GM08714 (cell line): Measurements from ENCODE around the gene USP16.

Experiments
- H3K4me3 ChIP-seq: fragments of 200-500 bp; sonication (Bioruptor generic); 2 replicates; pipeline ENCODE4 v1.5.1; 2014; ENCODE audit warnings: mild to moderate bottlenecking, low read length, inconsistent platforms
- ZNF274 ChIP-seq: IDR thresholded peaks from 2 replicates; pipeline ENCODE4 v1.6.1; 2012; ENCODE audit warnings: mild to moderate bottlenecking, low read depth, low read length

The USP16 gene

DNA sequence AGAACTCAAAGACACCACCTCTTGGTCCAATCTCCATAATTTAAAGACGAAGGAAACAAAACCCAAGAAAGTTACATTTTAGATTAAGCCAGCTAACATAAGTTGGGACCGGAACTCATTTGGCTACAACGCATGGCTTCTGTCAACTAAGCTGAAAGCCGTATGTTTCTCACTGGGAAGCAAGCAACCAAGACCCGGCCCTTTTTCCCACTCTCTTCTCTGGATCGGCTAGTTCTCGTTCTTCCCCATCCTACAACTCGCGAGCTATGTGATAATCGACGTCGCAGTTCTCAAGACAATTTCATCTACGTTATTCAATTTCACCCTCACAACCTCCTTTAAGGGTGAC lies 48.4 kb downstream of the USP16 start:
- peak overlapping the region; percentile 98 for H3K4me3 ChIP-seq
- TF ChIP-seq ZNF274: no peak

- H3K4me3 ChIP-seq: peak within 1 kb of the TSS; percentile 98
- no peak for TF ChIP-seq ZNF274
Measured at GRCh38 chr21:29073222-29074006, 48.9 kb downstream of the USP16 start, which contains the start of gene CCT8. CCT8 (minus strand) TSS chr21:29073648; CDS start chr21:29073590, 58 bp downstream.

DNA sequence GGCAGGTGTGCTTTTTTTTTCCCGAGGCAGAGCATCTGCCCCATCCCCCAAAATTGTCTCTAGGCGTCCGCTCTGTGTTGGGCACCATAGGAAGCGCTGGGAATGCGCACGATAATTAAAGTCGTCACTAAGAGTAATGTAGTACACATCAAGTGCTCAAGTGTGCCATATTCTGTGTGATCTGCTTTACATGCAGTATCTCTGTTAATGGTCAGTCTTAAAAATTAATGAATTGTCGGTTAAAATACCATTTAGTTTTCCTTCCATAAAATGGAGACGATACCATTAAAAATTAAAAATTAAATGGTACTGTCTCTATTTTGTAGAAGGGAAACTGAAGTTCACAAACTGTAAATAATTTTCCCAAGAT lies 49.5 kb downstream of the USP16 start:
- peak overlapping the region; percentile 73 for H3K4me3 ChIP-seq
- TF ChIP-seq ZNF274: no peak

DNA sequence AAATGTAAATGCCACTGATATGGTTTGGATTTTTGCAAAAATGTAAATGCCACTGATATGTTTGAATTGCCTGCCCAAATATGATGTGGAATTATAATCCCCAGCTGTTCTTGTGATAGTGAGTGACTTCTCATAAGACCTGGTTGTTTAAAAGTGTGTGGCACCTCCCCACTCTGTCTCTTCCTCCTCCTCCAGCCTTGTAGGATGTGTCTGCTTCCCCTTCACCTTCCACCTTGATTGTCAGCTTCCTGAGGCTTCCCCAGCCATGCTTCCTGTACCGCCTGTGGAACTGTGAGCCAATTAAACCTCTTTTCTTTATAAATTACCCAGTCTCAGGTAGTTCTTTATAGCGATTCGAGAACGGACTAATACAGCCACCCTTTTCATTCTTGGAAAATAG lies 50.3 kb downstream of the USP16 start:
- no peak overlapping the region for H3K4me3 ChIP-seq
- TF ChIP-seq ZNF274: no peak

- no peak for TF ChIP-seq ZNF274
- H3K4me3 ChIP-seq: peak overlapping the region; percentile 22; the same call in 1 of the 2 replicates
Measured at GRCh38 chr21:29075706-29076466, 51.4 kb downstream of the USP16 start.

- H3K4me3 ChIP-seq: peak overlapping the region; percentile 54; the same call in 1 of the 2 replicates
Measured at GRCh38 chr21:29076731-29077640, 52.5 kb downstream of the USP16 start.

- TF ChIP-seq ZNF274: no peak
- peak overlapping the region; percentile 54; the same call in 1 of the 2 replicates for H3K4me3 ChIP-seq
Measured at GRCh38 chr21:29077651-29078090, 53.2 kb downstream of the USP16 start.

GRCh38 chr21:29078869-29079767 lies 54.6 kb downstream of the USP16 start:
- no peak for TF ChIP-seq ZNF274
- H3K4me3 ChIP-seq: no peak overlapping the region; the same call in 1 of the 2 replicates

DNA sequence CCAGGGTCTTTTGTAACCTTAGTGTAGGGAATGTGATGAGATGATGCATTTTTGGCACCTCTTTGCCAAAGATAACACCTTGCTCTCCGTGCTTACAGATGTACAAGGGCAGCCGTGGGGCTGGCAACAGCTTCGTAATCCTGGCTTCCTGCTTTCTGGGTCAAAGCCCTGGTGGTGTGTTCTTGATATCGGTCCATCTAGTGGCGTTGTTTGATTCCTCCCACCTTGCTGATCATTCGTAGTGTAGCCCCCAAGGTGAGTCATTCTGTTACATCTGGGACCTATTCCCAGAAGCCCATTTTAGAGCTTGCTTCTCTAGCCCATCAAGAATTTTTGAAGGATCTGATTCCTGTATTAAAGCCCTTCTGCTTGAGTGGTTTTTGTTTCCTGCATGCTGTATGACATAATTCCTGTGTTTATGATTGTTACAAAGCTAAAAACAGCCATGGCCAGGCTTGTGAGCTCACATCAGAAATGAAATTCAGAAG lies 56.0 kb downstream of the USP16 start:
- H3K4me3 ChIP-seq: peak overlapping the region; percentile 32; the same call in 1 of the 2 replicates
- no peak for TF ChIP-seq ZNF274

DNA sequence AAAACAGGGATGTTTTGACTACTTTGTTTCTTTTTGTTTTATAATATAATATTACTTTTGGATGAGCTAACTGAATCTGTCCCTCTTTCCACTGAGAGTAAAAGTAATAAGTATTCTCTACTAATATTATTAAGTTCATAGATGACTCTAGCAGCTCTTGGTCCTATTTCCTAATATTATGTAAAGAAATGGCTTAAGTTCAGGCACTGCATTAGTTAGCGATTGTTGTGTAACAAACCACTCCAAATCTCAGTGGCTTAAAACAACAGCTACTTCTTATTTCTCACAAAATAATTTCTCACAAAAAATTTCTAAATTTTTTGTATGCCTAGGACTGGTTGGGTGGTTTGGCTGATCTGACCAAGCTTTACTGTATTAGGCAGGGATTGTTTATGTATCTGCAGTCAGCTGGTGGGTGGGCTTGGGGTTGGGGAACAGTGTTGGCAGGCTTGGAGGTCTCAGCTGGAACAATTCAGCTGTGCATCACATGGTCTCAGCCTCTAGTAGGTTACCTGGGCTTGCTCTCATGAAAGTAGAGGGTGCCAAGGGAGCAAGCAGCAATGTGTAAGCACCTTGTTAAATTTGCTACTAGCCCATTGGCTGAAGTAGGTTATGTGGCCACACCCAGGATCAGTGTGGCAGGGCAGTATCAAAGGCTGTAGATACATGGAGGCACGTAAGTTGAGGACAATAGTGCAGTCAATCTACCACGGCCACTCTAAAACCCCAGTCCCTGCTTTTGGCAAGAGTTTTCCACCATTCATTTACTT lies 57.8 kb downstream of the USP16 start:
- TF ChIP-seq ZNF274: no peak
- H3K4me3 ChIP-seq: no peak overlapping the region

GRCh38 chr21:29083306-29083705 lies 58.8 kb downstream of the USP16 start:
- TF ChIP-seq ZNF274: no peak
- no peak overlapping the region for H3K4me3 ChIP-seq

DNA sequence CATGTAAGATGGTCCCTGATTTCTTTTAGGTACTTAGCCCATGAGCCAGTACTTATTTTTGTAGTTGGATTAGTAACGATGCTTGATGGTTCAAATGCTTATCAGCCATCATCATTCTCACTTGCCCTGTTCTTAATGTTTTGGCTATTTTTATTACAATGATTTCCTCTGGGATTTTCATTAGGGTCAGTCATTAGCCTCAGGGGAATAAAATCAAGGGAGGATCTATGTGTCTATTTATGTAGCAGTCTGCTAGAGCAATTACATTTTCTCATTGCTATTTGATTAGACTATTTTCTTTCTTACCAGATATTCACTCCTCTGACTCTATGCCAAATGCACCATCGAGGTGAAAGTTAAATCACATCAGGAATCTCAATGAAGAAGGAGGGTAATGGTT lies 59.9 kb downstream of the USP16 start:
- no peak overlapping the region for H3K4me3 ChIP-seq
- no peak for TF ChIP-seq ZNF274
